ENCODE data around the gene ATP6V1G3.
"Not testable (repeated sequence)": the region's sequence is repeated elsewhere in the genome, so short reads cannot be mapped to it uniquely, and the experiment has no call there.

ATP6V1G3 gene

DNA sequence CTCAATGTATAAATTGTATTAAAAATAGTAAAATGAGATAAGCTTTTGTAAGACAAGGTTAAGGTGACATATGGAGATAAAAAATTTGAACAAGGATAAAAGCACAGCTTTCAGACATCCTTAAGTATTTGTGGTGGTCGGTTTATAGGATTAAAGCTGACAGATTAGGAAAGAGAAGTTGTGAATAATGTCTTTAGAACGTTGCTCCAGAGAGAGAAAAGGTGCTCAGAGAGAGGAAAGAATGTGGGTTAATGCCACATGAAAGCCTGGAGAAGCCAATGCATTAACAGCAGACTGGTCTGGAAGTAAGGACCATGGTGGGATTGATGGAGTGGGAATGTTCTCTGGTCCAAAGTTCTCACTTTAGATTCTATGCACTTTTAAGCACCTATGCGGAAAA lies 44.8 kb downstream of the ATP6V1G3 start:
- DNase-seq: no peak

DNA sequence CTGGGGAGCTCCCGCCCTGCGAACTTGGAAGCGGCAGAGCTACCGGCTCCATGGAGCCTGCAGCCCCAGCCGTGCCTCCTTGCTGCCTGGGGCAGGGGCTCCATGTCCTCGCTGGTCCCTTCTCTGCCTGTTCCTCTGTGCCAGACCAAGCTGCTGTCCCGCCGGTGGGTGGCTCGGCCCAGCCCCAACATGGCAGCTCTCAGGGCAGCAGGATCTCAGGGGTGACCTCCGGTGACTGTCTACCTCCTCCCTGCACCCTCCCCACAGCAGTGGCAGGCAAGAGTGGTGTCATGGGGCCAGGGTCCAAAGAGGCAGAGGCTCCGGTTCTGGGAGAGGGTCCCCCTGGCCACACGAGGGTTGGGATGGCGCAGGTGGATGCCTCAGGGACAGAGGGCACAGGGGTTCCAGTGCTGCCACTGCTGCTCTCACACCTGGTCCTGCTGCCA lies 45.8 kb downstream of the ATP6V1G3 start:
- no peak for DNase-seq

DNA sequence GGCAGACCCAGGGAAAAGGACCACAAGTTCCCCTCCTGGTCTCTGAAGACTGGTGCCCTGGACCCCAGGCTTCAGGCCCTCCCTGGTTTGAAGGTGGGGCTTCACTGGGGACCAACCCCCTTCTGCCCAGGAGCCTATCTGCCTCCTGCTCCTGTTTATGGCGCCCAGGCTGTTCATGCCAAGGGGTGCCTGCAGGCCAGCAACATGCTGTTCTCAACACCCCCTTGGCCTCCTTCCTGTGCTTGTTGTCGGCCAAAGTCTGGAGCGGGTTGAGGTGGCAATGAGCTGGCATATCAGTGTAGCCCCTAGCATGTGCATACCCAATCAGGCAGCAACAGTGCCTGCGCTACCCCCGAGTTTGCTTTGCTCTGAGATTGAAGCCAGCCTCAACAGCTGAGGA lies 46.3 kb downstream of the ATP6V1G3 start:
- no peak for DNase-seq

DNA sequence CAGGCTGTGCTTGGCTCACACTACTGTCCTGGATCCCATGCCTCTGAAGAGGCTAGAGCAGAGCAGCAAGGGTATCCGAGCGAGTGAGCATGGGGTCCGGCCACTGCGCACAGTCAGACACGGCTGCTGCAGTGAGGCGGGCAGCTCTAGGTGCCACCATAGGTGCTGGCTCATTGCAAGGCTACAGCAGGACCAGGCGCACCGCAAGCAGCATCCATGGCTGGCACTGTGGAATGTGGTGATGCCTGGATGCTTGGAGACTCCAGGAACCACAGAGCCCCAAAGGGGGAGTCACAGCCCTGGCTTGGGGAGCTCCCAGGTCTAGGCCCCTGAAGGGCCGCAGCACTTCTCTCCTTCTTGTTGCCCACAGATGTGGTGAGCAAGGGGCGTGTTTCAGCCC lies 47.2 kb downstream of the ATP6V1G3 start:
- DNase-seq: no peak

DNA sequence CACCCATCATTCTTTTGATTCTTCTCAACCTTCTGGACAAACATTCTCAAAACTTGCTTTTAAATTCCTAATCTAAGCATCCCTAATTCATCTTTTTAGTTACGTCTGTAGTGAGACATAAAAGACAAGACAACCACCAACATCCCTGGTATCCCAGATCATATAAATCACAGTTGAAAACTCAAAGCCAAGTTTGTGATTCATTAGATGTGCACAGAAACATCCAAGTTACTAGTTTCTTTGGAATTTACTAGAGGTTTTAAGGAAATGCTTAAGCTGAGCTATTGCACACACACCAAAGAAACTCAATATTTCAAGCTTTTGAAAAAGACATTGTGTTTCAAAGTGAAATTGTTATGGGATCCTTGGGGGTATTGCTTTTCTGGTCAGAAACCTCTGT lies 47.6 kb downstream of the ATP6V1G3 start:
- no peak for DNase-seq

DNA sequence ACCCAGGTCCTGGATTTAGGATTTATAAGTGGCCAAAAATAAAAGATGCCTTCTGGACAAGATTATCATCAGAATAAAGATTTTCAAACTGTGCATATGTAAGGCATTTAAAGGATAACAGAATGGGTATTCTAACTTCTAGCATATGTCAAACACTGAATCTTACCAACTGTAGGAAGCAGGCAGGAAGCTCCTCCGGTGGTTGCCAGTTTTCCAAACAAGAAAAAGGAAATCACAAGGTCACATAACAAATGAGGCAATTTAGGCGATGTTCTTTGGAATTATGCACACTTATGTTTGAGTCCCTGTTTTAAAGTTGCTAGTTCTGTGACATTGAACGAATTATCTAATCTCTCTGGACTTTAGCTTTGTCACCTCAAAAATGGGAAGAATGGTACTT lies 48.9 kb downstream of the ATP6V1G3 start:
- no peak for DNase-seq

DNA sequence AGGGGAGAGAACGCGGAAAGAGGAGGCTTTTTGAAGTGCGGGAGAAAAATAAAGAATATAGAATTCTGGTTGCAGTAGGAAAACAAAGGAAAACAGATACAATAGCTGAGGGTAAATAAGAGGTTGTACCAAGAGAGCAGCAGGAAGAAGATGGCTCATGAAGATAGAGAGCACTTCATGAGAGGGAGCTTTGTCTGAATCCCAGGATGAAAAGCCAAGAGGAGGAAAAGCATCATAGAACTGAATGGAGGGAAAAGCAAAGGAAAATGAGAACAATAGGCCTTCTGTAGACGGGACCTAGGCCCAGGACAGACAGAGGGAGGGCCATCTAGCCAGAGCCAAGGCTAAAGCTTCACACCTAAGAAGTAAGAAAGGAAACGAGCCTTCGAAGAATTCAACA lies 49.5 kb downstream of the ATP6V1G3 start:
- DNase-seq: no peak

DNA sequence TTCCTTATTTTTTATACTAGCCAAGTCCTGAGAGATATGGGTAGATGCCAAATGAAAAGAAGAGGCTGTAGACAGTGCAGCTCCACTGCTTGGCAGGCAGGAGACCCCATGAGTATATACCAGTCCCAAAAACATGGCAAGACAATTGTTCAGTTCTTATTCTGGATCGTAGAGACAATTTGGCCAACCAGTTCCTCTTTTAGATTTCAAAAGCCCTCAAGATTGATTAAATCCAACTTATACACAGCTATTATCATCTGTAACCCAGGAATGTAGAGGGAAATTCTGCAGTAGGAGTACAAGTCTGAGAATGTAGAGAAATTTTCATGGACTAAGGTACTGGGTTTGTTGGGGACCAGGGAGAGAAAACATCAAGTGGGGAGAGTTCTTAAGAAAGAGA lies 50.3 kb downstream of the ATP6V1G3 start:
- no peak for DNase-seq

DNA sequence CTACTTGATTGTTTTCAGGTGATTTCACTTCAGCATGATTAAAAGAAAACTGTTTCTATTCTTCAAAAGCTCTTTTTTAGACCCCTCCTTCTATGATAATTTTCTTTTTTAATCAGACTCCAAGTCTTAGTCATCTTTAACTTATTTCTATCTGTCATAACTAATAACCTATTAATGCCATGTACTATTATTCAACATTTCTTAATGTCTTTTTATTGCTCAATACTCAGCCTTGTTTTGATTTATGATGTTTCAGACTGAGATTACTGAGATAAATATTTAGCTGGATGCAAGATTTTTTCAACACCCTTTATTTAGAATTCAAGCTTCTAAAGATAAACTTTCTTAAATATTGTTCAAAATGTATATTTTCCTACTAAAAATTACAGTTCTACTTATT lies 53.6 kb downstream of the ATP6V1G3 start:
- DNase-seq: no peak

DNA sequence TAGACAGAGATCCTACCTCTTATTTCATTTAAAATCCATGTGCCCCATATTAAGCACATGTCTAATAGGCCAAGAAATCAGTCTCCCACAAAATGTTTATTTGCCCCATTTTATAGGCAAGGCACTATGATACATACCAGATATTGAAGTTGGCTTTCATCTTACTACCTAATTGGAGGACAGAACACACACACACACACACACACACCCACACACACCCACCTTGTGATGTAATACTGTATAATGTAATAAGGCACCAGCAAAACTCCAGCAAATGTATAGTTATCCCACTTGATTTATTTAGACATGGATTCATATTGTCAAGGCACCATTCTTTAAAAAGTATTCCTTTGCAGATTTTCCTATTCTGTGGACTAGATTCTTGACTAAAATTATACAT lies 56.8 kb downstream of the ATP6V1G3 start:
- no peak for DNase-seq

DNA sequence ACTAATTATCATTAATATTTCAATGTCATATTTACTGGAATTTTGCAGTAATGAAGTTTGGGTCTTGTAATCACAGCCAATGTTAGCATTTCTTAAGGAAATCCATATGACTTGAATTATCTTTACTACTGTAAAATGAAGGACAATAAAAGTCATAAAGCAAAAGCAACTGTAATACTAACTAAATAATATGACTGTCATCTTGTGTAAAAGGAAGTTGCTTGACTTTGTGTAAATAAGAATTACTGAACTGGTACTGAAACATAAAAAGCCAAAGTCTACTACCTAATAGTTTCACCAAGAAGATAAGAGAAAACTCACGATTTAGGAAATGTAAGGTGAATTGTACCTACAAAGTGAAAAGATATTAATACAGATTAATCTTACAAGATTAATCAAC lies 57.5 kb downstream of the ATP6V1G3 start:
- no peak for DNase-seq

DNA sequence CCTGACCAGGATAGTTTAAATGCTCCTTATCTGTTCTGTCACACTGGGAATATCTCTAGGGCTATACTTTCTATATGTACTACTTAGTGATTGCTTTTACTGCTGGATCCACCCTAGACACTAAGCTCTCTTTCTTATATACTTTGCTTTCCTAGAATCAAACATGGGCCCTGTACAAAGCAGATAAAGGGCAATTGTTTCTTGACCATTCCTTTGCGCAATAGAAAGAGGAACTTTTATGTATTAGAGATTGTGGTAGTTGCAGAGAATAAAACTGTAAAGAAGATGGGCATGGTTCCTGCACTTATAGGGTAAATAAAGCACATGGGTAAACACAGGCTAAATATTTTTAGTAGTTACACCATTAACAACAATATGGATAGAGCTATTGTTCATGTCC lies 58.8 kb downstream of the ATP6V1G3 start:
- no peak for DNase-seq

DNA sequence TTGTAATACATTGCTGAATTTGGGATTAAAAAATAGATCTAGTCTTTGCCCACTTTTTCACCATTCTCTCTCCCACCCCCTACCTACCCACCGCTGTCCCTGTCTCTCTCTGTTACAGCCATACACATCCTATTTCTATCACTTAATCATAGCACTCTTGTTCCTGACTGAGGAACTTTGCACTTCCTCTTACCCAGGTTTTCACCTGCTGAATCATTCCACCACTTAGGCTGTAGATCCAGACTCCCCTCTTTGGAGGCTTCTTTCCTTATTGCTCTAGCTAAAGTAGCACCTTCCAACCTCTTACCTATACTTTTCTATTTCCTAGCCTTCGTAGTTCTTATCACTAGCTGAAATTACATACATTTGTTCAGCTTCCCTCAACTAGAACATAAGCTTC lies 59.6 kb downstream of the ATP6V1G3 start:
- DNase-seq: no peak

DNA sequence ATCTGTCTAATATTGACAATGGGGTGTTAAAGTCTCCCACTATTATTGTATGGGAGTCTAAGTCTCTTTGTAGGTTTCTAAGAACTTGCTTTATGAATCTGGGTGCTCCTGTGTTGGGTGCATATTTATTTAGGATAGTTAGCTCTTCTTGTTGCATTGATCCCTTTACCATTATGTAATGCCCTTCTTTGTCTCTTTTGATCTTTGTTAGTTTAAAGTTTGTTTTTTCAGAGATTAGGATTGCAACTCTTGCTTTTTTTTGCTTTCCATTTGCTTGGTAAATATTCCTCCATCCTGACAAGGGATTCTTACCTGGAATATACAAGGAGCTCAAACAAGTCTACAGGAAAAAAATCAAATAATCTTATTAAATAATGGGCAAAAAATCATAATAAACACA lies 63.1 kb downstream of the ATP6V1G3 start:
- DNase-seq: not testable (repeated sequence)

Data from activated CD4-positive, alpha-beta T cell treated with anti-CD3 and anti-CD28 coated beads for 4 hours (primary cell).